Caco-2 (cell line): Measurements from ENCODE around the gene KMT2C. TPM values are rescaled to one million over a fixed set of nuclear protein-coding genes. Genes with fewer than 3 reads are reported as not detected.

Source experiments
- BruUV-seq: library from RNA; stranded (reverse); fragments of 400-500 nt; replicated peaks from 2 replicates; lab custom pipeline; 2021; lab: Mats Ljungman, UMichigan
- CTCF ChIA-PET: fragments of 300-600 bp; sonication (Branson Sonifier 250); formaldehyde crosslinking; loops from one replicate; lab custom pipeline; 2022; ENCODE audit warnings: antibody characterized with exemption; lab: Charles Lee
- POLR2A ChIA-PET: fragments of 300-600 bp; sonication (Branson Sonifier 250); formaldehyde crosslinking; loops from one replicate; lab custom pipeline; 2022; ENCODE audit warnings: antibody characterized with exemption; lab: Charles Lee
- DNase-seq, 2 experiments: peaks; one replicate each; pipeline versions ENCODE4 v3.0.0 to v3.0.0-alpha.2; 2020 to 2022
- H3K27me3 ChIP-seq: replicated peaks from 2 replicates; pipeline ENCODE4 v1.6.0; 2011; ENCODE audit warnings: low read length; ENCODE audit not compliant: control insufficient read depth, insufficient read depth
- H3K36me3 ChIP-seq: 2 replicates; pipeline ENCODE4 v1.5.1; 2011; ENCODE audit warnings: low read length; ENCODE audit not compliant: control insufficient read depth, insufficient read depth
- H3K4me1 ChIP-seq: fragments of 250-450 bp; sonication (Bioruptor Pico); 2 replicates; pipeline ENCODE4 v1.5.1; 2020; ENCODE audit warnings: mild to moderate bottlenecking
- H3K4me3 ChIP-seq: 2 replicates; pipeline ENCODE4 v1.5.1; 2011; ENCODE audit warnings: low read depth, mild to moderate bottlenecking, control low read depth, low read length
- H3K9me3 ChIP-seq: fragments of 250-450 bp; sonication (Bioruptor Pico); 2 replicates; pipeline ENCODE4 v1.5.1; 2020; ENCODE audit warnings: mild to moderate bottlenecking, moderate library complexity
- H3K27ac Mint-ChIP-seq: one replicate; pipeline ENCODE4 v1.8.0; 2022; ENCODE audit warnings: mixed read lengths; ENCODE audit not compliant: unreplicated experiment
- H3K27me3 Mint-ChIP-seq: one replicate; pipeline ENCODE4 v1.8.0; 2022; ENCODE audit warnings: mixed read lengths; ENCODE audit not compliant: insufficient read depth, unreplicated experiment
- H3K36me3 Mint-ChIP-seq: one replicate; pipeline ENCODE4 v1.8.0; 2022; ENCODE audit warnings: mild to moderate bottlenecking, mixed read lengths; ENCODE audit not compliant: insufficient read depth, unreplicated experiment
- H3K4me1 Mint-ChIP-seq: one replicate; pipeline ENCODE4 v1.8.0; 2022; ENCODE audit warnings: low read depth, mixed read lengths; ENCODE audit not compliant: unreplicated experiment
- H3K4me3 Mint-ChIP-seq: one replicate; pipeline ENCODE4 v1.8.0; 2022; ENCODE audit warnings: mild to moderate bottlenecking, moderate library complexity, mixed read lengths; ENCODE audit not compliant: unreplicated experiment
- H3K9me3 Mint-ChIP-seq: one replicate; pipeline ENCODE4 v1.8.0; 2022; ENCODE audit warnings: mixed read lengths; ENCODE audit not compliant: unreplicated experiment
- CTCF ChIP-seq, 2 experiments: fragments of 200-600 bp in 1 of 2; IDR thresholded peaks; 1 replicate in 1 of 2; 2 replicates in 1 of 2; pipeline versions ENCODE4 v1.5.1 to v1.8.0; 2011 to 2022; ENCODE audit warnings: antibody characterized with exemption in 1 of 2, control low read depth in 1 of 2, inconsistent platforms in 1 of 2, low read depth in 1 of 2, low read length in 1 of 2, mild to moderate bottlenecking in 1 of 2, moderate library complexity in 1 of 2; ENCODE audit not compliant: insufficient read depth in 1 of 2, severe bottlenecking in 1 of 2, unreplicated experiment in 1 of 2
- intact Hi-C: fragments of 100-400 bp; cut with micrococcal nuclease; formaldehyde crosslinking; loops from one replicate; pipeline ENCODE4 v1.10.0; 2022; ENCODE audit not compliant: unreplicated experiment
- total RNA-seq: library from RNA; stranded (reverse); gene quantifications from 2 replicates; pipeline ENCODE4 v1.2.3, GENCODE V29; 2022

KMT2C gene
- total RNA-seq, 1 experiment from 2014 or later, result 59.5 TPM

GRCh38 chr7:152185558-152185957 lies 250.2 kb downstream of the KMT2C start:
- DNase-seq, result no peak
- no peaks in the 10 kb centered on the region for H3K4me1 Mint-ChIP-seq
- H3K27me3 Mint-ChIP-seq, result no peaks in the 10 kb centered on the region
- H3K9me3 Mint-ChIP-seq, result no peaks in the 10 kb centered on the region
- no TSS peak for BruUV-seq
- no peaks in the 10 kb centered on the region for H3K9me3 ChIP-seq
- ChIA-PET POLR2A (no interaction called here), CTCF (no interaction called here)
- H3K4me1 ChIP-seq, result no peaks in the 10 kb centered on the region
- no peaks in the 10 kb centered on the region for H3K27me3 ChIP-seq
- no peak overlapping the region for H3K4me3 ChIP-seq
- H3K4me3 Mint-ChIP-seq, result no peak overlapping the region
- peaks cover 3% of the 10 kb centered on the region; the same call in 1 of the 2 replicates for H3K36me3 ChIP-seq
- intact Hi-C loops, result no loop called here
- peaks cover 47% of the 10 kb centered on the region for H3K36me3 Mint-ChIP-seq
- no peak overlapping the region for H3K27ac Mint-ChIP-seq
- no peak for TF ChIP-seq CTCF (IDR thresholded peaks at IDR 0.05; ENCODE audit: insufficient read depth in 1 of 2, low read depth in 1 of 2, low read length in 1 of 2, severe bottlenecking in 1 of 2, unreplicated experiment in 1 of 2)

GRCh38 chr7:152180587-152180986 lies 255.2 kb downstream of the KMT2C start:
- no peaks in the 10 kb centered on the region for H3K27me3 ChIP-seq
- Mint-ChIP-seq H3K27me3 (no peaks in the 10 kb centered on the region), H3K9me3 (no peaks in the 10 kb centered on the region), H3K36me3 (peaks cover 71% of the 10 kb centered on the region), H3K4me1 (no peaks in the 10 kb centered on the region), H3K4me3 (no peak overlapping the region), H3K27ac (no peak overlapping the region)
- no TSS peak for BruUV-seq
- TF ChIP-seq CTCF (IDR thresholded peaks at IDR 0.05; ENCODE audit: insufficient read depth in 1 of 2, low read depth in 1 of 2, low read length in 1 of 2, severe bottlenecking in 1 of 2, unreplicated experiment in 1 of 2), result no peak
- H3K4me3 ChIP-seq, result no peak overlapping the region
- CTCF ChIA-PET, result no interaction called here
- H3K4me1 ChIP-seq, result no peaks in the 10 kb centered on the region
- intact Hi-C loops, result no loop called here
- no peak for DNase-seq
- H3K9me3 ChIP-seq, result no peaks in the 10 kb centered on the region
- peaks cover 3% of the 10 kb centered on the region; the same call in 1 of the 2 replicates for H3K36me3 ChIP-seq
- POLR2A ChIA-PET, result no interaction called here

DNA sequence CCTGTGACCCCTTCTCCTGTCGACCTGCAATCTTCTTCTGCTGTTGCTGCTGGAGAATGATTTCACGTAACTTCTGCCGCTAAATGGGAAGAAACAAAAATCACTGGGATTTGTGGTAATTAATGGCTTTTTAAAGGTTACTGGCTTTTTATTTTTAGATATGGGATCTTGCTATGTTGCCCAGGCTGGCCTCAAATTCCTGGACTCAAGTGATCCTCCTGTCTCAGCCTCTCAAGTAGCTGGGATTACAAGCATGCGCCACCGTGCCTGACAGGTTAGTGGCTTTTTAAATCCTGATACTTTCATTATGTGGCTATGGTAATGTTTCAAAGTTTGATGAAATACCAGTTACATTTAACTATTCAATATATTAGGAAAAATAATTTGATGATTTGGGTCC lies 255.8 kb downstream of the KMT2C start:
- POLR2A ChIA-PET, result no interaction called here
- no peak for DNase-seq
- Mint-ChIP-seq H3K4me3 (no peak overlapping the region), H3K27ac (no peak overlapping the region), H3K9me3 (no peaks in the 10 kb centered on the region), H3K4me1 (no peaks in the 10 kb centered on the region), H3K27me3 (no peaks in the 10 kb centered on the region), H3K36me3 (peaks cover 71% of the 10 kb centered on the region)
- Histone ChIP-seq H3K4me1 (no peaks in the 10 kb centered on the region), H3K4me3 (no peak overlapping the region), H3K27me3 (no peaks in the 10 kb centered on the region), H3K36me3 (peaks cover 3% of the 10 kb centered on the region; the same call in 1 of the 2 replicates), H3K9me3 (no peaks in the 10 kb centered on the region)
- CTCF ChIA-PET, result no interaction called here
- no TSS peak for BruUV-seq
- intact Hi-C loops, result no loop called here
- TF ChIP-seq CTCF (IDR thresholded peaks at IDR 0.05; ENCODE audit: insufficient read depth in 1 of 2, low read depth in 1 of 2, low read length in 1 of 2, severe bottlenecking in 1 of 2, unreplicated experiment in 1 of 2), result no peak
